ENCODE results near the gene GALNT12. TPM values are rescaled to one million over a fixed set of nuclear protein-coding genes. Genes with fewer than 3 reads are reported as not detected.

GALNT12 gene
- polyA plus RNA-seq, 1 donor (not counting 4 experiments of a cell fraction or from before 2014, with no cell fraction given) = 1.8 TPM

- no peaks in the 10 kb centered on the region for H3K27me3 ChIP-seq (ENCODE audit: control insufficient read depth, extremely low read depth, insufficient read depth, low read length)
- DNase-seq (ENCODE audit: low read depth, low spot score) (no peak), FAIRE-seq (no peak)
- dilution Hi-C loops (cut with MboI; ENCODE audit: extremely low pct_ligation_motif_present, low sequenced_read_pairs) = no loop called here
- no peaks in the 10 kb centered on the region for H3K9me3 ChIP-seq (ENCODE audit: control insufficient read depth, low read depth, low read length)
- no peaks in the 10 kb centered on the region for H4K20me1 ChIP-seq (ENCODE audit: control insufficient read depth, extremely low read depth, insufficient read depth, low read length)
- H3K4me2 ChIP-seq (ENCODE audit: control insufficient read depth, extremely low read depth, insufficient read depth, low read depth, low read length) = peak overlapping the region; percentile 24
- peaks cover 15% of the 10 kb centered on the region for H3K4me1 ChIP-seq (ENCODE audit: control insufficient read depth, extremely low read depth, insufficient read depth, low read length)
- H3K9ac ChIP-seq (ENCODE audit: control insufficient read depth, extremely low read depth, insufficient read depth, low read length) = no peak overlapping the region
- peak overlapping the region; percentile 31 for H3K27ac ChIP-seq (ENCODE audit: control insufficient read depth, insufficient read depth, low read length)
- H3K36me3 ChIP-seq (ENCODE audit: control insufficient read depth in 2 of 2, extremely low read depth in 1 of 2, insufficient read depth in 2 of 2, low read length in 2 of 2) = no peaks in the 10 kb centered on the region
- no peaks in the 10 kb centered on the region for H3K9me1 ChIP-seq (ENCODE audit: control insufficient read depth, extremely low read depth, insufficient read depth, low read length)
- H3K79me2 ChIP-seq (ENCODE audit: control insufficient read depth, insufficient read depth, low read length) = no peaks in the 10 kb centered on the region
- TF ChIP-seq EZH2 (IDR thresholded peaks at IDR 0.05; ENCODE audit: low read length) = no peak
- no peak for TF ChIP-seq CTCF (optimal IDR thresholded peaks at IDR 0.05 in 1 of 3, IDR thresholded peaks at IDR 0.05 in 1 of 3, conservative IDR thresholded peaks at IDR 0.05 in 1 of 3; ENCODE audit: extremely low read depth in 1 of 3, insufficient read depth in 2 of 3, low read length in 3 of 3)
- H2AFZ ChIP-seq (ENCODE audit: control insufficient read depth, low read length) = no peak overlapping the region
- no peak overlapping the region for H3K4me3 ChIP-seq (ENCODE audit: control insufficient read depth in 2 of 3, extremely low read depth in 1 of 3, insufficient read depth in 2 of 3, low read depth in 1 of 3, low read length in 3 of 3)
These were observed 44.4 kb downstream of the GALNT12 start for GRCh38 chr9:98851730-98852459.

- H3K4me1 ChIP-seq (ENCODE audit: control insufficient read depth, extremely low read depth, insufficient read depth, low read length) = peaks cover 15% of the 10 kb centered on the region
- no peak overlapping the region for H2AFZ ChIP-seq (ENCODE audit: control insufficient read depth, low read length)
- H3K9me3 ChIP-seq (ENCODE audit: control insufficient read depth, low read depth, low read length) = no peaks in the 10 kb centered on the region
- no peaks in the 10 kb centered on the region for H3K79me2 ChIP-seq (ENCODE audit: control insufficient read depth, insufficient read depth, low read length)
- H3K36me3 ChIP-seq (ENCODE audit: control insufficient read depth in 2 of 2, extremely low read depth in 1 of 2, insufficient read depth in 2 of 2, low read length in 2 of 2) = no peaks in the 10 kb centered on the region
- dilution Hi-C loops (cut with MboI; ENCODE audit: extremely low pct_ligation_motif_present, low sequenced_read_pairs) = no loop called here
- no peaks in the 10 kb centered on the region for H4K20me1 ChIP-seq (ENCODE audit: control insufficient read depth, extremely low read depth, insufficient read depth, low read length)
- TF ChIP-seq EZH2 (IDR thresholded peaks at IDR 0.05; ENCODE audit: low read length) = no peak
- no peak for TF ChIP-seq CTCF (optimal IDR thresholded peaks at IDR 0.05 in 1 of 3, IDR thresholded peaks at IDR 0.05 in 1 of 3, conservative IDR thresholded peaks at IDR 0.05 in 1 of 3; ENCODE audit: extremely low read depth in 1 of 3, insufficient read depth in 2 of 3, low read length in 3 of 3)
- DNase-seq (ENCODE audit: low read depth, low spot score) (no peak), FAIRE-seq (no peak)
- H3K9me1 ChIP-seq (ENCODE audit: control insufficient read depth, extremely low read depth, insufficient read depth, low read length) = no peaks in the 10 kb centered on the region
- H3K4me2 ChIP-seq (ENCODE audit: control insufficient read depth, extremely low read depth, insufficient read depth, low read depth, low read length) = peak overlapping the region; percentile 8
- H3K27me3 ChIP-seq (ENCODE audit: control insufficient read depth, extremely low read depth, insufficient read depth, low read length) = no peaks in the 10 kb centered on the region
- H3K4me3 ChIP-seq (ENCODE audit: control insufficient read depth in 2 of 3, extremely low read depth in 1 of 3, insufficient read depth in 2 of 3, low read depth in 1 of 3, low read length in 3 of 3) = no peak overlapping the region
- H3K9ac ChIP-seq (ENCODE audit: control insufficient read depth, extremely low read depth, insufficient read depth, low read length) = no peak overlapping the region
- peak overlapping the region; percentile 31 for H3K27ac ChIP-seq (ENCODE audit: control insufficient read depth, insufficient read depth, low read length)
These were observed 44.9 kb downstream of the GALNT12 start for GRCh38 chr9:98852460-98852734.
